ENCODE measurements around the gene MXRA8. TPM values are rescaled to one million over a fixed set of nuclear protein-coding genes. Genes with fewer than 3 reads are reported as not detected.

The MXRA8 gene
- total RNA-seq, 4 donors from 2014 or later = 18.6 to 43.5 (median 21.9) TPM

GRCh38 chr1:1342584-1343115 is 15.7 kb downstream of the MXRA8 start:
- TF ChIP-seq, protein P1, sequence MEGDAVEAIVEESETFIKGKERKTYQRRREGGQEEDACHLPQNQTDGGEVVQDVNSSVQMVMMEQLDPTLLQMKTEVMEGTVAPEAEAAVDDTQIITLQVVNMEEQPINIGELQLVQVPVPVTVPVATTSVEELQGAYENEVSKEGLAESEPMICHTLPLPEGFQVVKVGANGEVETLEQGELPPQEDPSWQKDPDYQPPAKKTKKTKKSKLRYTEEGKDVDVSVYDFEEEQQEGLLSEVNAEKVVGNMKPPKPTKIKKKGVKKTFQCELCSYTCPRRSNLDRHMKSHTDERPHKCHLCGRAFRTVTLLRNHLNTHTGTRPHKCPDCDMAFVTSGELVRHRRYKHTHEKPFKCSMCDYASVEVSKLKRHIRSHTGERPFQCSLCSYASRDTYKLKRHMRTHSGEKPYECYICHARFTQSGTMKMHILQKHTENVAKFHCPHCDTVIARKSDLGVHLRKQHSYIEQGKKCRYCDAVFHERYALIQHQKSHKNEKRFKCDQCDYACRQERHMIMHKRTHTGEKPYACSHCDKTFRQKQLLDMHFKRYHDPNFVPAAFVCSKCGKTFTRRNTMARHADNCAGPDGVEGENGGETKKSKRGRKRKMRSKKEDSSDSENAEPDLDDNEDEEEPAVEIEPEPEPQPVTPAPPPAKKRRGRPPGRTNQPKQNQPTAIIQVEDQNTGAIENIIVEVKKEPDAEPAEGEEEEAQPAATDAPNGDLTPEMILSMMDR (IDR thresholded peaks at IDR 0.05) = no peak
- no peak for TF ChIP-seq POLR2A (IDR thresholded peaks at IDR 0.05)
- TF ChIP-seq POLR2AphosphoS5 (IDR thresholded peaks at IDR 0.05) = no peak
- TF ChIP-seq EP300 (IDR thresholded peaks at IDR 0.05) = no peak
- peaks cover 40% of the 10 kb centered on the region for H3K36me3 ChIP-seq
- H3K27me3 ChIP-seq = no peaks in the 10 kb centered on the region
- no peak overlapping the region for H3K4me3 ChIP-seq
- H3K4me1 ChIP-seq = peaks cover 43% of the 10 kb centered on the region
- no peak for DNase-seq (ENCODE audit: low spot score in 2 of 2)
- no peak overlapping the region for H3K27ac ChIP-seq
- 80% methylated on average over 12 of the region's 18 CpGs for WGBS
- H3K9me3 ChIP-seq = no peaks in the 10 kb centered on the region

GRCh38 chr1:1342061-1342562 is 16.2 kb downstream of the MXRA8 start:
- peaks cover 38% of the 10 kb centered on the region for H3K4me1 ChIP-seq
- 97% methylated on average over 7 of the region's 28 CpGs for WGBS
- TF ChIP-seq EP300 (IDR thresholded peaks at IDR 0.05) (no peak), POLR2AphosphoS5 (IDR thresholded peaks at IDR 0.05) (no peak), POLR2A (IDR thresholded peaks at IDR 0.05) (no peak)
- TF ChIP-seq, protein P1 (IDR thresholded peaks at IDR 0.05) = no peak
- no peaks in the 10 kb centered on the region for H3K27me3 ChIP-seq
- H3K27ac ChIP-seq = no peak overlapping the region
- no peak for DNase-seq (ENCODE audit: low spot score in 2 of 2)
- H3K9me3 ChIP-seq = no peaks in the 10 kb centered on the region
- no peak overlapping the region for H3K4me3 ChIP-seq
- peaks cover 45% of the 10 kb centered on the region for H3K36me3 ChIP-seq

DNA sequence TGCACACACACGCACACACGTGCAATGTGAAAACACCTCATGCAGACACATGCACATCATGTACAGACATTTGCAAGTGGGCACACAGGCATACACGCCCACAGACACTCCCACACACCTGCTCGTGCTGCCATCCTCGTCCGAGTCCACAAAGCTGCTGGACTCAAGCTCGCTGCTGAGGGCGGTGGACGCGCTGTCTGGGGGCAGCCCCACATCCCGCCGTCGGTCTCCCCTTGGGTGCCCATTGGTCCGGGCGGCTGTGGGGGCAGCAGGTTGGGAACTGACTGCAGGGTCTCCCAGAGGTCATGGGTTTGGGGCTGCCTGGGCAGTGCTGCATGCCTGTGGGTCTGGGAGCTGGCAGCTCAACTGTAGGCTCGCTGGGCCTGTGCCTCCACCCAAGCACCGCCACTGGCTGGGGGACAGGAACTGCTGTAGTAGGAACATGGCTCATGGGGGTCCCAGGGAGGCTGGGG is 16.8 kb downstream of the MXRA8 start:
- peaks cover 50% of the 10 kb centered on the region for H3K36me3 ChIP-seq

DNA sequence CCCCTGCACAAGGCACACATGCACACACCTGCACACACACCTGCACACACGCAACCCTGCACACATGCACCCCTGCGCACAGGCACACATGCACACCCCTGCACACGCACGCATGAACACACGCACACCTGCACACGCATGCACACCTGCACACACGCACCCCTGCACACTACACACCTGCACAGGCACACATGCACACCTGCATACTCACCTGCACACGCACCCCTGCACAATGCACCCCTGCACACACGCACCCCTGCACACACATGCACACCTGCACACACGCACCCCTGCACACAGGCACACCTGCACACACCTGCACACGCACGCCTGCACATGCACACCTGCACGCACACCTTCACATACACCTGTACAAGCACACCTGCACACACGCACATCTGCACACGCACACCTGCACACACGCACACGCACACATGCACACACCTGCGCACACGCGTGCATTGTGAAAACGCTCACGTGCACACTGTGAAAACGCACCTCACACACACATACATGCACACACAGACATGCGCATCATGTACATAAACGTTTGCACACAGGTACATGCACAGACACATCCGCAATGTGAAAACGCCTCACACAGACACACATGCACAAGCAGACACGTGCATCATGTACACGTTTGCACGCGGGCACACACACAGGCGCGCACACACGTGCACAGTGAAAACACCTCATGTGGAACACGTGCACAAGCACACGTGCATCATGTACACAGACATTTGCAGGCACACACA is 17.4 kb downstream of the MXRA8 start:
- H3K27me3 ChIP-seq = no peaks in the 10 kb centered on the region
- H3K27ac ChIP-seq = no peak overlapping the region
- no peak overlapping the region for H3K4me3 ChIP-seq
- H3K36me3 ChIP-seq = peaks cover 56% of the 10 kb centered on the region
- TF ChIP-seq POLR2AphosphoS5 (IDR thresholded peaks at IDR 0.05) (no peak), POLR2A (IDR thresholded peaks at IDR 0.05) (no peak)
- WGBS = 92% methylated on average over 31 of the region's 36 CpGs
- DNase-seq (ENCODE audit: low spot score in 2 of 2) = no peak
- H3K9me3 ChIP-seq = no peaks in the 10 kb centered on the region
- peaks cover 26% of the 10 kb centered on the region for H3K4me1 ChIP-seq

More for the DNA sequence above, 16.8 kb downstream of the MXRA8 start:
- no peak overlapping the region for H3K27ac ChIP-seq
- peaks cover 32% of the 10 kb centered on the region for H3K4me1 ChIP-seq
- no peaks in the 10 kb centered on the region for H3K27me3 ChIP-seq
- no peak overlapping the region for H3K4me3 ChIP-seq
- no peak for DNase-seq (ENCODE audit: low spot score in 2 of 2)
- WGBS = 97% methylated on average over 15 of the region's 17 CpGs
- no peak for TF ChIP-seq POLR2A (IDR thresholded peaks at IDR 0.05)
- TF ChIP-seq, protein P1 (IDR thresholded peaks at IDR 0.05) = no peak
- TF ChIP-seq EP300 (IDR thresholded peaks at IDR 0.05) = no peak
- TF ChIP-seq POLR2AphosphoS5 (IDR thresholded peaks at IDR 0.05) = no peak
- H3K9me3 ChIP-seq = no peaks in the 10 kb centered on the region

DNA sequence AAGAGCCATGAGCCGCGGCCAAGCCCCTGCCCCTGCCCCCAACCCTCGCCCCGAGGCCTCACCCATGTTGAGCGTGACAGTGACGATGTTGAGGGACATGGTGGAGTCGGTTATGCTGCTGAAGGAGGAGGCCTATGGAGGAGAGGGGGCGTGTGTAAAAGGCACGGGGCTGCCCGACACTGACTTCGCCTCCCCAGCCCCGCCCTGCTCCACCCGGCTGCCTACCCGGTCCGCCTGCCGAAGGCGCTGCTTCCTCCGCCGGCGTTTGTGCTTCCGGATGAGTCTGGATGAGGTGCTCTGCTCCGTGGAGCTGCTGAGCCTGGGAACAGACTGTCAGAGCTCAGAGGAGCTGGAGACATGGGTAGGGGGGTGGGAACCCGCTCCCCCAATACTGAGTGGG is 18.2 kb downstream of the MXRA8 start:
- H3K36me3 ChIP-seq = peaks cover 64% of the 10 kb centered on the region

More for the DNA sequence above, 18.2 kb downstream of the MXRA8 start:
- TF ChIP-seq, protein P1 (IDR thresholded peaks at IDR 0.05) = no peak
- TF ChIP-seq POLR2AphosphoS5 (IDR thresholded peaks at IDR 0.05) = no peak
- TF ChIP-seq POLR2A (IDR thresholded peaks at IDR 0.05) = no peak
- TF ChIP-seq EP300 (IDR thresholded peaks at IDR 0.05) = no peak
- no peak overlapping the region for H3K4me3 ChIP-seq
- H3K27ac ChIP-seq = no peak overlapping the region
- WGBS = 82% methylated on average over 23 of the region's 23 CpGs
- H3K27me3 ChIP-seq = no peaks in the 10 kb centered on the region
- peaks cover 18% of the 10 kb centered on the region for H3K4me1 ChIP-seq
- DNase-seq (ENCODE audit: low spot score in 2 of 2) = no peak
- H3K9me3 ChIP-seq = no peaks in the 10 kb centered on the region
